SK-N-SH (cell line): Measurements from ENCODE around the gene ACTR2. TPM values are rescaled to one million over a fixed set of nuclear protein-coding genes. Genes with fewer than 3 reads are reported as not detected.
A peak's percentile ranks its signal among the peaks of the same experiment; 100 is the strongest.
"Not testable (repeated sequence)": the region's sequence is repeated elsewhere in the genome, so short reads cannot be mapped to it uniquely, and the experiment has no call there.

Experiments used
- CTCF ChIA-PET: fragments of 300-600, 350-600 bp; formaldehyde crosslinking; extraction: SDS; loops from one replicate; lab custom pipeline; 2021; lab: Yijun Ruan, JAX
- POLR2A ChIA-PET: fragments of 350-600 bp; sonication (Branson Sonifier 250); formaldehyde crosslinking; extraction: SDS; loops from one replicate; lab custom pipeline; 2020; ENCODE audit warnings: antibody characterized with exemption, inconsistent platforms; lab: Yijun Ruan, JAX
- DNase-seq: peaks from one replicate; pipeline ENCODE4 v3.0.0; 2012
- H2AFZ ChIP-seq: fragments of 200-600 bp; sonication (generic); 2 replicates; pipeline ENCODE4 v1.8.1; 2016; ENCODE audit warnings: antibody characterized with exemption, mild to moderate bottlenecking, low read depth
- H3F3A ChIP-seq: fragments of 200-600 bp; sonication (generic); replicated peaks from 2 replicates; pipeline ENCODE3; 2016; ENCODE audit warnings: antibody characterized with exemption, mild to moderate bottlenecking; ENCODE audit not compliant: insufficient read depth
- H3K27ac ChIP-seq, 2 experiments: fragments of 200-500 bp in 1 of 2; fragments of 200-600 bp in 1 of 2; sonication (Bioruptor generic) in 1 of 2; sonication (generic), shearing (Covaris generic) in 1 of 2; 2 replicates each; pipeline versions ENCODE4 v1.5.1 to v1.6.1; 2014 to 2016; ENCODE audit warnings: low read depth in 2 of 2, inconsistent platforms in 1 of 2, low read length in 1 of 2, mild to moderate bottlenecking in 1 of 2, mixed read lengths in 1 of 2
- H3K27me3 ChIP-seq: fragments of 200-600 bp; sonication (generic), shearing (Covaris generic); 2 replicates; pipeline ENCODE4 v1.6.1; 2016; ENCODE audit warnings: mixed run types; ENCODE audit not compliant: insufficient read depth
- H3K36me3 ChIP-seq, 2 experiments: fragments of 200-500 bp in 1 of 2; fragments of 200-600 bp in 1 of 2; sonication (Bioruptor generic) in 1 of 2; sonication (generic) in 1 of 2; replicated peaks in 1 of 2; 2 replicates each; pipeline versions ENCODE3 to v1.5.1; 2014 to 2016; ENCODE audit warnings: low read length in 1 of 2, mild to moderate bottlenecking in 1 of 2; ENCODE audit not compliant: insufficient read depth in 2 of 2, control insufficient read depth in 1 of 2
- H3K4me1 ChIP-seq, 2 experiments: fragments of 200-500 bp in 1 of 2; fragments of 200-600 bp in 1 of 2; sonication (Bioruptor generic) in 1 of 2; sonication (generic), shearing (Covaris generic) in 1 of 2; 2 replicates each; pipeline versions ENCODE4 v1.5.1 to v1.6.1; 2014 to 2016; ENCODE audit warnings: low read depth in 1 of 2, low read length in 1 of 2, mixed run types in 1 of 2; ENCODE audit not compliant: insufficient read depth in 2 of 2, control insufficient read depth in 1 of 2
- H3K4me2 ChIP-seq: fragments of 200-600 bp; sonication (generic), shearing (Covaris generic); 2 replicates; pipeline ENCODE4 v1.6.1; 2017; ENCODE audit warnings: mixed run types
- H3K4me3 ChIP-seq, 2 experiments: fragments of 200-500 bp in 1 of 2; fragments of 200-600 bp in 1 of 2; sonication (Bioruptor generic) in 1 of 2; sonication (generic), shearing (Covaris generic) in 1 of 2; 2 replicates each; pipeline versions ENCODE4 v1.5.1 to v1.8.1; 2014 to 2016; ENCODE audit warnings: low read depth in 2 of 2, inconsistent platforms in 1 of 2, low read length in 1 of 2, mild to moderate bottlenecking in 1 of 2, mixed read lengths in 1 of 2, moderate library complexity in 1 of 2
- H3K79me2 ChIP-seq: fragments of 200-600 bp; sonication (generic); 2 replicates; pipeline ENCODE4 v1.8.1; 2017; ENCODE audit warnings: mild to moderate bottlenecking; ENCODE audit not compliant: insufficient read depth
- H3K9ac ChIP-seq: fragments of 200-600 bp; sonication (generic); 2 replicates; pipeline ENCODE4 v1.6.1; 2017; ENCODE audit warnings: mixed run types
- H3K9me2 ChIP-seq: fragments of 200-600 bp; sonication (generic); 2 replicates; pipeline ENCODE4 v1.6.1; 2017; ENCODE audit warnings: mixed run types
- H3K9me3 ChIP-seq: fragments of 200-600 bp; sonication (generic); 2 replicates; pipeline ENCODE4 v1.6.1; 2017; ENCODE audit warnings: mixed run types, mild to moderate bottlenecking, moderate library complexity
- H4K20me1 ChIP-seq: fragments of 200-600 bp; sonication (generic); 2 replicates; pipeline ENCODE4 v1.6.1; 2017; ENCODE audit warnings: mild to moderate bottlenecking, mixed run types; ENCODE audit not compliant: insufficient read depth
- EP300 ChIP-seq, 2 experiments: IDR thresholded peaks; 2 replicates each; pipeline versions ENCODE4 v1.4.0 to v1.6.1; 2012; ENCODE audit warnings: borderline replicate concordance in 1 of 2, low read depth in 1 of 2, low read length in 1 of 2
- FOSL2 ChIP-seq: IDR thresholded peaks from 2 replicates; pipeline ENCODE4 v1.4.0; 2012; ENCODE audit warnings: low read depth, mild to moderate bottlenecking, moderate library complexity, borderline replicate concordance
- GABPA ChIP-seq: IDR thresholded peaks from 2 replicates; pipeline ENCODE4 v1.4.0; 2012; ENCODE audit warnings: low read depth, mild to moderate bottlenecking
- MAX ChIP-seq: IDR thresholded peaks from 2 replicates; pipeline ENCODE4 v1.4.0; 2012; ENCODE audit warnings: low read depth
- MEF2A ChIP-seq: IDR thresholded peaks from 2 replicates; pipeline ENCODE4 v1.4.0; 2012; ENCODE audit warnings: low read depth, borderline replicate concordance
- MXI1 ChIP-seq: IDR thresholded peaks from 2 replicates; pipeline ENCODE4 v1.6.1; 2012; ENCODE audit warnings: mild to moderate bottlenecking, low read depth, low read length, improper control_type of control experiment
- NRF1 ChIP-seq: IDR thresholded peaks from 2 replicates; pipeline ENCODE4 v1.6.1; 2012; ENCODE audit warnings: low read depth, mild to moderate bottlenecking, low read length
- PBX3 ChIP-seq: IDR thresholded peaks from 2 replicates; pipeline ENCODE4; 2012
- RCOR1 ChIP-seq: fragments of 150-350 bp; IDR thresholded peaks from 2 replicates; pipeline ENCODE4 v1.6.1; 2017; ENCODE audit warnings: antibody characterized with exemption, low read length
- REST ChIP-seq: IDR thresholded peaks from 2 replicates; pipeline ENCODE4 v1.6.1; 2012; ENCODE audit warnings: mild to moderate bottlenecking, low read depth, low read length, moderate library complexity
- SMC3 ChIP-seq: IDR thresholded peaks from 2 replicates; pipeline ENCODE4 v1.6.1; 2012; ENCODE audit warnings: low read depth, low read length, improper control_type of control experiment
- TCF12 ChIP-seq: IDR thresholded peaks from 2 replicates; pipeline ENCODE4 v1.4.0; 2012
- WGBS: methylation state at CpG from one replicate; pipeline ENCODE4 v1.1.6; 2017; ENCODE audit warnings: low lambda C conversion rate; 5-methylcytosine and 5-hydroxymethylcytosine counted together
- polyA plus RNA-seq, 3 experiments: library from polyadenylated mRNA; depleted of rRNA; stranded (reverse); fragments of >200 nt; gene quantifications; 2 replicates each; pipeline ENCODE4 v1.2.3, GENCODE V29; 2012

Gene ACTR2
- polyA plus RNA-seq, 1 of the 3 experiments (the other 2 are of a cell fraction): 53.0 TPM

- H3K4me1 ChIP-seq: peaks cover 0 to 24% of the 10 kb centered on the region in 2 experiments; a peak in 1 of 4 replicates
- H4K20me1 ChIP-seq: peaks cover 44% of the 10 kb centered on the region
- H3K4me2 ChIP-seq, POLR2A ChIA-PET, H2AFZ ChIP-seq, DNase-seq, H3K9me2 ChIP-seq, H3K4me3 ChIP-seq, H3K27me3 ChIP-seq, H3K9me3 ChIP-seq, CTCF ChIA-PET, H3K9ac ChIP-seq: not testable (repeated sequence)
- peaks cover 61% of the 10 kb centered on the region for H3F3A ChIP-seq
- peaks cover 96% of the 10 kb centered on the region for H3K79me2 ChIP-seq
- H3K36me3 ChIP-seq: peaks cover 28 to 61% of the 10 kb centered on the region in 2 experiments
- H3K27ac ChIP-seq: peak overlapping the region in 1 of 2 experiments; percentile 27; a peak in 1 of 4 replicates
- peak; percentile 21; the same call in 1 of the 2 replicates for TF ChIP-seq TCF12
Observed at GRCh38 chr2:65257866-65258265, 30.2 kb downstream of the ACTR2 start.

- no peaks in the 10 kb centered on the region for H3K9me3 ChIP-seq
- peaks cover 96% of the 10 kb centered on the region for H3K79me2 ChIP-seq
- TF ChIP-seq PBX3 (peak; percentile 61; the same call in 1 of the 2 replicates), REST (no peak), NRF1 (no peak), SMC3 (no peak), GABPA (no peak), MXI1 (no peak), FOSL2 (no peak), MEF2A (peak; percentile 65), EP300 (IDR thresholded peaks at IDR 0.05; ENCODE audit: borderline replicate concordance in 1 of 2, low read depth in 1 of 2, low read length in 1 of 2) (peak; percentile 28 to 55; a peak in 2 of 4 replicates), TCF12 (peak; percentile 75), RCOR1 (no peak), MAX (no peak)
- TF ChIP-seq, all 33 proteins: peak for 4
- no peak overlapping the region for H2AFZ ChIP-seq
- H3K4me1 ChIP-seq: peaks cover 2 to 35% of the 10 kb centered on the region in 2 experiments; a peak in 3 of 4 replicates
- ChIA-PET POLR2A (no interaction called here), CTCF (interaction anchor here (1.3 kb wide), 1 partner anchor 75 kb away, joined by 3 read pairs; no protein-coding TSS in a partner anchor)
- WGBS: 32% methylated on average over 3 of the region's 3 CpGs
- H4K20me1 ChIP-seq: peaks cover 70% of the 10 kb centered on the region
- H3K4me2 ChIP-seq: peak overlapping the region; percentile 20; the same call in 1 of the 2 replicates
- H3K9me2 ChIP-seq: no peaks in the 10 kb centered on the region
- peaks cover 23 to 57% of the 10 kb centered on the region in 2 experiments for H3K36me3 ChIP-seq
- no peaks in the 10 kb centered on the region for H3K27me3 ChIP-seq
- H3K27ac ChIP-seq: peak overlapping the region; percentile 7 to 65; a peak in 3 of 4 replicates
- H3K9ac ChIP-seq: no peak overlapping the region
- no peak overlapping the region for H3K4me3 ChIP-seq
- DNase-seq: no peak
- peaks cover 52% of the 10 kb centered on the region for H3F3A ChIP-seq
Observed at GRCh38 chr2:65261676-65262075, 34.0 kb downstream of the ACTR2 start.
